ENCODE data around the gene PEX5. TPM values are rescaled to one million over a fixed set of nuclear protein-coding genes. Genes with fewer than 3 reads are reported as not detected.

The PEX5 gene
- 10 to 100 TPM; 24.0 to 42.8 TPM for total RNA-seq

- H3K9me3 Mint-ChIP-seq, result no peaks in the 10 kb centered on the region
- peaks cover 4% of the 10 kb centered on the region for H3K36me3 Mint-ChIP-seq
- ATAC-seq (peak; percentile 98 to 99), DNase-seq (ENCODE audit: low spot score) (peak; percentile 89)
- H3K27ac Mint-ChIP-seq, result peak within 1 kb of the TSS; percentile 87 to 95
- peak within 1 kb of the TSS; percentile 94 for H3K4me3 Mint-ChIP-seq
- peaks cover 25 to 28% of the 10 kb centered on the region in 2 donors for H3K4me1 Mint-ChIP-seq (ENCODE audit: low read depth in 2 of 2)
- H3K27me3 Mint-ChIP-seq, result no peaks in the 10 kb centered on the region
These were observed at the start of gene PEX5 for GRCh38 chr12:7189398-7190267. PEX5 (plus strand) TSS chr12:7189686; CDS start chr12:7190378, 692 bp downstream.

GRCh38 chr12:7141351-7142005 lies 48.0 kb upstream of the PEX5 start:
- Mint-ChIP-seq H3K27ac (no peak overlapping the region), H3K36me3 (no peaks in the 10 kb centered on the region)

GRCh38 chr12:7142056-7142644 lies 47.3 kb upstream of the PEX5 start:
- ATAC-seq, result peak; percentile 67 to 72
- peak; percentile 64 for DNase-seq (ENCODE audit: low spot score)
- no peaks in the 10 kb centered on the region for H3K36me3 Mint-ChIP-seq
- H3K4me3 Mint-ChIP-seq, result no peak overlapping the region
- H3K27me3 Mint-ChIP-seq, result no peaks in the 10 kb centered on the region
- no peak overlapping the region for H3K27ac Mint-ChIP-seq
- no peaks in the 10 kb centered on the region for H3K9me3 Mint-ChIP-seq
- peaks cover 0 to 6% of the 10 kb centered on the region in 2 donors for H3K4me1 Mint-ChIP-seq (ENCODE audit: low read depth in 2 of 2)

More at GRCh38 chr12:7141351-7142005, 48.0 kb upstream of the PEX5 start:
- no peak overlapping the region for H3K4me3 Mint-ChIP-seq
- no peak for ATAC-seq
- no peaks in the 10 kb centered on the region for H3K9me3 Mint-ChIP-seq
- peak; percentile 22 for DNase-seq (ENCODE audit: low spot score)
- no peaks in the 10 kb centered on the region for H3K27me3 Mint-ChIP-seq
- peaks cover 0 to 6% of the 10 kb centered on the region in 2 donors for H3K4me1 Mint-ChIP-seq (ENCODE audit: low read depth in 2 of 2)

GRCh38 chr12:7142809-7143465 lies 46.5 kb upstream of the PEX5 start:
- Mint-ChIP-seq H3K27ac (no peak overlapping the region), H3K4me1 (ENCODE audit: low read depth in 2 of 2) (peaks cover 0 to 6% of the 10 kb centered on the region in 2 donors), H3K4me3 (no peak overlapping the region), H3K9me3 (no peaks in the 10 kb centered on the region), H3K27me3 (no peaks in the 10 kb centered on the region), H3K36me3 (no peaks in the 10 kb centered on the region)
- DNase-seq (ENCODE audit: low spot score) (peak; percentile 46), ATAC-seq (peak in 1 of 2 donors; percentile 28)

GRCh38 chr12:7143564-7143963 lies 45.9 kb upstream of the PEX5 start:
- H3K4me3 Mint-ChIP-seq, result no peak overlapping the region
- H3K27ac Mint-ChIP-seq, result no peak overlapping the region

GRCh38 chr12:7144414-7145120 lies 44.9 kb upstream of the PEX5 start:
- Mint-ChIP-seq H3K4me3 (no peak overlapping the region), H3K9me3 (no peaks in the 10 kb centered on the region)

More at GRCh38 chr12:7143564-7143963, 45.9 kb upstream of the PEX5 start:
- Mint-ChIP-seq H3K4me1 (ENCODE audit: low read depth in 2 of 2) (peaks cover 0 to 6% of the 10 kb centered on the region in 2 donors), H3K9me3 (no peaks in the 10 kb centered on the region), H3K36me3 (no peaks in the 10 kb centered on the region), H3K27me3 (no peaks in the 10 kb centered on the region)
- peak; percentile 58 for DNase-seq (ENCODE audit: low spot score)
- ATAC-seq, result no peak

GRCh38 chr12:7145671-7146070 lies 43.8 kb upstream of the PEX5 start:
- H3K4me3 Mint-ChIP-seq, result no peak overlapping the region
- H3K4me1 Mint-ChIP-seq (ENCODE audit: low read depth in 2 of 2), result peaks cover 0 to 6% of the 10 kb centered on the region in 2 donors
- H3K27me3 Mint-ChIP-seq, result no peaks in the 10 kb centered on the region
- DNase-seq (ENCODE audit: low spot score), result no peak
- H3K27ac Mint-ChIP-seq, result no peak overlapping the region
- H3K36me3 Mint-ChIP-seq, result peaks cover 4% of the 10 kb centered on the region
- no peaks in the 10 kb centered on the region for H3K9me3 Mint-ChIP-seq
- ATAC-seq, result no peak

More at GRCh38 chr12:7144414-7145120, 44.9 kb upstream of the PEX5 start:
- ATAC-seq (no peak), DNase-seq (ENCODE audit: low spot score) (no peak)
- Mint-ChIP-seq H3K36me3 (no peaks in the 10 kb centered on the region), H3K27me3 (no peaks in the 10 kb centered on the region), H3K4me1 (ENCODE audit: low read depth in 2 of 2) (peaks cover 0 to 6% of the 10 kb centered on the region in 2 donors), H3K27ac (no peak overlapping the region)

GRCh38 chr12:7146228-7146627 lies 43.3 kb upstream of the PEX5 start:
- H3K36me3 Mint-ChIP-seq, result peaks cover 4% of the 10 kb centered on the region

GRCh38 chr12:7146906-7147305 lies 42.6 kb upstream of the PEX5 start:
- no peak for DNase-seq (ENCODE audit: low spot score)
- H3K27me3 Mint-ChIP-seq, result no peaks in the 10 kb centered on the region
- no peaks in the 10 kb centered on the region for H3K9me3 Mint-ChIP-seq
- no peak overlapping the region for H3K27ac Mint-ChIP-seq
- no peak for ATAC-seq
- H3K4me1 Mint-ChIP-seq (ENCODE audit: low read depth in 2 of 2), result peaks cover 0 to 3% of the 10 kb centered on the region in 2 donors
- H3K36me3 Mint-ChIP-seq, result peaks cover 4% of the 10 kb centered on the region
- H3K4me3 Mint-ChIP-seq, result no peak overlapping the region

More at GRCh38 chr12:7146228-7146627, 43.3 kb upstream of the PEX5 start:
- Mint-ChIP-seq H3K4me3 (no peak overlapping the region), H3K4me1 (ENCODE audit: low read depth in 2 of 2) (peaks cover 0 to 6% of the 10 kb centered on the region in 2 donors), H3K9me3 (no peaks in the 10 kb centered on the region), H3K27ac (no peak overlapping the region), H3K27me3 (no peaks in the 10 kb centered on the region)
- DNase-seq (ENCODE audit: low spot score) (no peak), ATAC-seq (no peak)

- DNase-seq (ENCODE audit: low spot score) (no peak), ATAC-seq (no peak)
- no peaks in the 10 kb centered on the region for H3K27me3 Mint-ChIP-seq
- no peaks in the 10 kb centered on the region for H3K4me1 Mint-ChIP-seq (ENCODE audit: low read depth in 2 of 2)
- peaks cover 4% of the 10 kb centered on the region for H3K36me3 Mint-ChIP-seq
- no peak overlapping the region for H3K27ac Mint-ChIP-seq
- no peak overlapping the region for H3K4me3 Mint-ChIP-seq
- no peaks in the 10 kb centered on the region for H3K9me3 Mint-ChIP-seq
These were observed 39.1 kb upstream of the PEX5 start for GRCh38 chr12:7150356-7150755.

GRCh38 chr12:7150841-7151240 lies 38.6 kb upstream of the PEX5 start:
- Mint-ChIP-seq H3K27me3 (no peaks in the 10 kb centered on the region), H3K27ac (no peak overlapping the region), H3K36me3 (peaks cover 4% of the 10 kb centered on the region), H3K9me3 (no peaks in the 10 kb centered on the region), H3K4me3 (no peak overlapping the region), H3K4me1 (ENCODE audit: low read depth in 2 of 2) (no peaks in the 10 kb centered on the region)
- peak in 1 of 2 donors; percentile 18 for ATAC-seq
- no peak for DNase-seq (ENCODE audit: low spot score)

GRCh38 chr12:7151532-7151931 lies 38.0 kb upstream of the PEX5 start:
- ATAC-seq, result no peak
- Mint-ChIP-seq H3K27ac (no peak overlapping the region), H3K9me3 (no peaks in the 10 kb centered on the region), H3K4me1 (ENCODE audit: low read depth in 2 of 2) (no peaks in the 10 kb centered on the region), H3K36me3 (peaks cover 4% of the 10 kb centered on the region), H3K27me3 (no peaks in the 10 kb centered on the region), H3K4me3 (no peak overlapping the region)
- DNase-seq (ENCODE audit: low spot score), result no peak

GRCh38 chr12:7152818-7153217 lies 36.7 kb upstream of the PEX5 start:
- no peak for ATAC-seq
- no peaks in the 10 kb centered on the region for H3K27me3 Mint-ChIP-seq
- H3K4me3 Mint-ChIP-seq, result no peak overlapping the region
- H3K36me3 Mint-ChIP-seq, result peaks cover 4% of the 10 kb centered on the region
- H3K27ac Mint-ChIP-seq, result no peak overlapping the region
- no peak for DNase-seq (ENCODE audit: low spot score)
- H3K4me1 Mint-ChIP-seq (ENCODE audit: low read depth in 2 of 2), result no peaks in the 10 kb centered on the region
- no peaks in the 10 kb centered on the region for H3K9me3 Mint-ChIP-seq

Data from natural killer cell treated with Interleukin-12 subunit alpha and Interleukin-12 subunit beta and Interleukin-15 and Interleukin-18, amount 100 ng/mL, for 72 hours (primary cell).